GM23338 (cell line): ENCODE results near the gene ZNF429. TPM values are rescaled to one million over a fixed set of nuclear protein-coding genes. Genes with fewer than 3 reads are reported as not detected.

ENCODE experiments used
- ATAC-seq: fragments of 200-7000 bp; cut with Tn5 transposase; 3 replicates; pipeline ENCODE4 v1.9.1; 2020
- DNase-seq: peaks from one replicate; pipeline ENCODE4 v3.0.0-alpha.2; 2015; ENCODE audit warnings: low spot score
- H2AFZ ChIP-seq: fragments of 200-600 bp; sonication (generic); 2 replicates; pipeline ENCODE4 v1.8.0; 2016; ENCODE audit warnings: antibody characterized with exemption, mild to moderate bottlenecking, moderate library complexity
- H3F3A ChIP-seq: fragments of 200-600 bp; sonication (generic); replicated peaks from 2 replicates; pipeline ENCODE4 v1.8.0; 2017; ENCODE audit warnings: antibody characterized with exemption, mixed run types, low read depth
- H3K27ac ChIP-seq: fragments of 200-600 bp; sonication (generic); 2 replicates; pipeline ENCODE4 v1.6.1; 2016; ENCODE audit warnings: low read depth
- H3K27me3 ChIP-seq: fragments of 200-600 bp; sonication (generic); 2 replicates; pipeline ENCODE4 v1.8.0; 2016; ENCODE audit warnings: mild to moderate bottlenecking, mixed run types, moderate library complexity; ENCODE audit not compliant: insufficient read depth
- H3K36me3 ChIP-seq: fragments of 200-600 bp; sonication (generic); 2 replicates; pipeline ENCODE4 v1.8.0; 2016; ENCODE audit warnings: mild to moderate bottlenecking; ENCODE audit not compliant: insufficient read depth
- H3K4me1 ChIP-seq: fragments of 200-600 bp; sonication (generic); 2 replicates; pipeline ENCODE4 v1.8.0; 2016; ENCODE audit warnings: mild to moderate bottlenecking, moderate library complexity; ENCODE audit not compliant: insufficient read depth
- H3K4me2 ChIP-seq: fragments of 200-600 bp; sonication (generic); 2 replicates; pipeline ENCODE4 v1.7.1; 2017; ENCODE audit warnings: mixed run types
- H3K4me3 ChIP-seq: fragments of 200-600 bp; sonication (generic); 2 replicates; pipeline ENCODE4 v1.6.1; 2016; ENCODE audit warnings: mixed run types
- H3K79me2 ChIP-seq: fragments of 200-600 bp; sonication (generic); replicated peaks from 2 replicates; pipeline ENCODE4 v1.8.0; 2017; ENCODE audit warnings: mild to moderate bottlenecking; ENCODE audit not compliant: insufficient read depth
- H3K9me2 ChIP-seq: fragments of 200-600 bp; sonication (generic); 2 replicates; pipeline ENCODE4 v1.8.0; 2017; ENCODE audit not compliant: insufficient read depth
- H4K20me1 ChIP-seq: fragments of 200-600 bp; sonication (generic); replicated peaks from 2 replicates; pipeline ENCODE4 v1.8.0; 2017; ENCODE audit warnings: mild to moderate bottlenecking; ENCODE audit not compliant: insufficient read depth
- H3K27ac Mint-ChIP-seq: 2 replicates; pipeline ENCODE4 v1.8.0; 2020; ENCODE audit warnings: inconsistent platforms, mild to moderate bottlenecking, moderate library complexity, mixed read lengths
- H3K27me3 Mint-ChIP-seq: 3 replicates; pipeline ENCODE4 v1.8.0; 2022; ENCODE audit warnings: low read depth, mild to moderate bottlenecking, moderate library complexity, mixed read lengths, inconsistent platforms; ENCODE audit not compliant: insufficient read depth, poor library complexity
- H3K36me3 Mint-ChIP-seq: 3 replicates; pipeline ENCODE4 v1.8.0; 2021; ENCODE audit warnings: low read depth, mild to moderate bottlenecking, inconsistent platforms, moderate library complexity, mixed read lengths
- H3K4me1 Mint-ChIP-seq: 3 replicates; pipeline ENCODE4 v1.8.0; 2020; ENCODE audit warnings: mild to moderate bottlenecking, inconsistent platforms, mixed read lengths
- H3K4me3 Mint-ChIP-seq: 3 replicates; pipeline ENCODE4 v1.8.0; 2021; ENCODE audit warnings: moderate library complexity, mild to moderate bottlenecking, inconsistent platforms, mixed read lengths
- H3K9me3 Mint-ChIP-seq: 3 replicates; pipeline ENCODE4 v1.8.0; 2020; ENCODE audit warnings: moderate library complexity, mild to moderate bottlenecking, inconsistent platforms, mixed read lengths
- CREB1 ChIP-seq: fragments of 250-450 bp; sonication (Bioruptor Pico); IDR thresholded peaks from 2 replicates; pipeline ENCODE4 v1.5.0; 2020; ENCODE audit warnings: low read depth, mild to moderate bottlenecking, moderate library complexity
- EZH2 ChIP-seq: fragments of 200-600 bp; sonication (generic); IDR thresholded peaks from one replicate; pipeline ENCODE4 v1.8.0; 2017; ENCODE audit warnings: antibody characterized with exemption, mild to moderate bottlenecking, low read depth; ENCODE audit not compliant: unreplicated experiment
- JUNB ChIP-seq: IDR thresholded peaks from one replicate; pipeline ENCODE4 v1.6.1; 2016; ENCODE audit warnings: antibody characterized with exemption; ENCODE audit not compliant: unreplicated experiment
- NANOG ChIP-seq: IDR thresholded peaks from 2 replicates; pipeline ENCODE4 v1.6.1; 2016; ENCODE audit warnings: antibody characterized with exemption, borderline replicate concordance
- POLR2AphosphoS5 ChIP-seq: IDR thresholded peaks from 2 replicates; pipeline ENCODE4 v1.6.1; 2016; ENCODE audit warnings: antibody characterized with exemption, low read depth
- STAT1 ChIP-seq: IDR thresholded peaks from one replicate; pipeline ENCODE4 v1.6.1; 2016; ENCODE audit warnings: antibody characterized with exemption; ENCODE audit not compliant: unreplicated experiment
- polyA plus RNA-seq: library from polyadenylated mRNA; unstranded; fragments of >200 nt; fragmentation: Nextera tagmentation; extraction: Ambion mirVana; gene quantifications from 2 replicates; pipeline ENCODE4 v1.2.1, GENCODE V29; 2016
- total RNA-seq: library from RNA; depleted of rRNA; stranded (reverse); fragments of >200 nt; shearing (Covaris generic); gene quantifications from 2 replicates; pipeline ENCODE4 v1.2.3, GENCODE V29; 2014
- TF ChIP-seq, protein P1 (sequence below): IDR thresholded peaks from one replicate; pipeline ENCODE4 v1.6.1; 2018; ENCODE audit warnings: antibody characterized with exemption; ENCODE audit not compliant: unreplicated experiment
- TF ChIP-seq, protein P2 (sequence below), 2 experiments: fragments of 200-600 bp in 1 of 2; sonication (generic) in 1 of 2; conservative IDR thresholded peaks; 2 replicates each; pipeline versions ENCODE4 v1.5.1 to v1.6.1; 2016 to 2017; ENCODE audit warnings: antibody characterized with exemption in 2 of 2, low read depth in 2 of 2, mild to moderate bottlenecking in 2 of 2, moderate library complexity in 1 of 2

Gene ZNF429
- total and polyA plus RNA-seq, 2 experiments from 2014 or later, result 13.4 to 18.9 TPM

DNA sequence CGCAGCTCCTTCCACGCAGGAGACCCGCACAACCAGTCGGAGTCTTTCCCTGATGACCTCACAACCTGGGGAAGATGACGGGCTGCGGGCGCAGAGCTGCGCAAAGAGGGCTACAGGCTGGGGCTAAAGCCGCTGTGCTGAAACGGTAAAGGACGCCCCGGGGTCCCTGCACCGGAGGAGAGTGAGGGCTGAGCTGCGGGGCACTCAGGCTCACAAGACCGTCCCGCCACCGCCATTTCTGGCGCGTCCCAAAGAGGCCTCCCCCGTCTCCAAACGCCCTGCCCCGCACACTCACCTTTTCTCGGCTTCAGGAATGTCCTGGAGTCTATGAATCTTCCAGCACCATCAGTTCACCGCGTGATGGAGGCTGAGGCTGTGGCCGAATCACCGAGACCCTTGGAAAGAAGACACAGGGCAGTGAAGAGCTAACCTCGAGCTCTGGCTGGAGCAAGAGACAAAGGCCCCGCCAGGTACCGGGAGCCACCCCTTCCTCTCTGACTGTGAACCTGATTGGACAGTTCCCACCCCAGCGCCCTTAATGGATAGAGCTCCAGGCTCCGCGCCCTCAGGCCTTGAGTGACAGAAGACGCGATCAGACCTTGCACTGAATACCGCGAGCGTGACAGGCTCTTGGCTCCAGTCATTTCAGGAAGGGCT, 41.8 kb upstream of the ZNF429 start:
- peaks cover 8% of the 10 kb centered on the region for H3K27me3 Mint-ChIP-seq
- no peaks in the 10 kb centered on the region for H3K4me1 Mint-ChIP-seq
- no peaks in the 10 kb centered on the region for H3K27me3 ChIP-seq
- peak overlapping the region; percentile 89 for H3K4me3 ChIP-seq
- H4K20me1 ChIP-seq, result 0 out of 2 replicates have a peak, but pooled peaks cover 9% of the 10 kb centered on the region
- H3K27ac Mint-ChIP-seq, result peak overlapping the region; percentile 99
- H3K4me3 Mint-ChIP-seq, result peak overlapping the region; percentile 99
- no peaks in the 10 kb centered on the region for H3K9me2 ChIP-seq
- DNase-seq, result peak; percentile 98
- no peaks in the 10 kb centered on the region; the same call in 1 of the 2 replicates for H3K4me1 ChIP-seq
- peaks cover 43% of the 10 kb centered on the region for H3K9me3 Mint-ChIP-seq
- H3K4me2 ChIP-seq, result peak overlapping the region; percentile 83
- H3K36me3 Mint-ChIP-seq, result peaks cover 44% of the 10 kb centered on the region
- peaks cover 51% of the 10 kb centered on the region for H3K79me2 ChIP-seq
- 0 out of 2 replicates have a peak, but pooled peaks cover under 1% of the 10 kb centered on the region for H3K36me3 ChIP-seq
- ATAC-seq, result peak; percentile 98
- peak overlapping the region; percentile 82 for H3K27ac ChIP-seq
- TF ChIP-seq, protein P1, sequence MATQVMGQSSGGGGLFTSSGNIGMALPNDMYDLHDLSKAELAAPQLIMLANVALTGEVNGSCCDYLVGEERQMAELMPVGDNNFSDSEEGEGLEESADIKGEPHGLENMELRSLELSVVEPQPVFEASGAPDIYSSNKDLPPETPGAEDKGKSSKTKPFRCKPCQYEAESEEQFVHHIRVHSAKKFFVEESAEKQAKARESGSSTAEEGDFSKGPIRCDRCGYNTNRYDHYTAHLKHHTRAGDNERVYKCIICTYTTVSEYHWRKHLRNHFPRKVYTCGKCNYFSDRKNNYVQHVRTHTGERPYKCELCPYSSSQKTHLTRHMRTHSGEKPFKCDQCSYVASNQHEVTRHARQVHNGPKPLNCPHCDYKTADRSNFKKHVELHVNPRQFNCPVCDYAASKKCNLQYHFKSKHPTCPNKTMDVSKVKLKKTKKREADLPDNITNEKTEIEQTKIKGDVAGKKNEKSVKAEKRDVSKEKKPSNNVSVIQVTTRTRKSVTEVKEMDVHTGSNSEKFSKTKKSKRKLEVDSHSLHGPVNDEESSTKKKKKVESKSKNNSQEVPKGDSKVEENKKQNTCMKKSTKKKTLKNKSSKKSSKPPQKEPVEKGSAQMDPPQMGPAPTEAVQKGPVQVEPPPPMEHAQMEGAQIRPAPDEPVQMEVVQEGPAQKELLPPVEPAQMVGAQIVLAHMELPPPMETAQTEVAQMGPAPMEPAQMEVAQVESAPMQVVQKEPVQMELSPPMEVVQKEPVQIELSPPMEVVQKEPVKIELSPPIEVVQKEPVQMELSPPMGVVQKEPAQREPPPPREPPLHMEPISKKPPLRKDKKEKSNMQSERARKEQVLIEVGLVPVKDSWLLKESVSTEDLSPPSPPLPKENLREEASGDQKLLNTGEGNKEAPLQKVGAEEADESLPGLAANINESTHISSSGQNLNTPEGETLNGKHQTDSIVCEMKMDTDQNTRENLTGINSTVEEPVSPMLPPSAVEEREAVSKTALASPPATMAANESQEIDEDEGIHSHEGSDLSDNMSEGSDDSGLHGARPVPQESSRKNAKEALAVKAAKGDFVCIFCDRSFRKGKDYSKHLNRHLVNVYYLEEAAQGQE, result no peak
- TF ChIP-seq EZH2, result no peak
- TF ChIP-seq NANOG, result no peak
- TF ChIP-seq JUNB, result no peak
- TF ChIP-seq POLR2AphosphoS5, result peak; percentile 96
- TF ChIP-seq CREB1 (CRISPR knock-in tag), result 0 out of 2 replicates have a peak, but pooled peaks have one; percentile 21
- TF ChIP-seq, protein P2, sequence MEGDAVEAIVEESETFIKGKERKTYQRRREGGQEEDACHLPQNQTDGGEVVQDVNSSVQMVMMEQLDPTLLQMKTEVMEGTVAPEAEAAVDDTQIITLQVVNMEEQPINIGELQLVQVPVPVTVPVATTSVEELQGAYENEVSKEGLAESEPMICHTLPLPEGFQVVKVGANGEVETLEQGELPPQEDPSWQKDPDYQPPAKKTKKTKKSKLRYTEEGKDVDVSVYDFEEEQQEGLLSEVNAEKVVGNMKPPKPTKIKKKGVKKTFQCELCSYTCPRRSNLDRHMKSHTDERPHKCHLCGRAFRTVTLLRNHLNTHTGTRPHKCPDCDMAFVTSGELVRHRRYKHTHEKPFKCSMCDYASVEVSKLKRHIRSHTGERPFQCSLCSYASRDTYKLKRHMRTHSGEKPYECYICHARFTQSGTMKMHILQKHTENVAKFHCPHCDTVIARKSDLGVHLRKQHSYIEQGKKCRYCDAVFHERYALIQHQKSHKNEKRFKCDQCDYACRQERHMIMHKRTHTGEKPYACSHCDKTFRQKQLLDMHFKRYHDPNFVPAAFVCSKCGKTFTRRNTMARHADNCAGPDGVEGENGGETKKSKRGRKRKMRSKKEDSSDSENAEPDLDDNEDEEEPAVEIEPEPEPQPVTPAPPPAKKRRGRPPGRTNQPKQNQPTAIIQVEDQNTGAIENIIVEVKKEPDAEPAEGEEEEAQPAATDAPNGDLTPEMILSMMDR (conservative IDR thresholded peaks at IDR 0.05; ENCODE audit: low read depth in 2 of 2), result no peak
- peak overlapping the region; percentile 88 for H2AFZ ChIP-seq
- H3F3A ChIP-seq, result no peaks in the 10 kb centered on the region

DNA sequence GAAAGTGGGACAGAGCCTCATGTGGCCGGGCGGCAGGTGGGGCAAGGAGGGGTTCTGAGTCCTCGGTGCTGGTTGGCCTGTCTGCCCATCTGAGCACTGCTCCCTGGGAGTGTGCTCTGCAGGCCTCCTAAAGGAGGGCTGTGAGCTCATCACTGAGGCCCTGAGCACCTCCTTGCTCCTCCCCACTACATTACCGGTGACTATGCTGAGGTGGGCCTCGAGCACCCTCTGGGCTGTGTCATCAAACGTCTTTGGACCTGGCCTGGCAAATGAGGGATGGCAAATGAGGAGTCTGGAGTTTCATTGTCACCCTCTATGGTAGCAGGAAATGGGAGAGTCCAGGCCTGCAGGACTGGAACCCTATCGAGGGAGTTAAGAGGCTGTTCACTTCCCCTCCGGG, 38.8 kb upstream of the ZNF429 start:
- Mint-ChIP-seq H3K4me3 (no peak overlapping the region), H3K4me1 (no peaks in the 10 kb centered on the region), H3K27me3 (peaks cover 8% of the 10 kb centered on the region), H3K36me3 (peaks cover 22% of the 10 kb centered on the region), H3K9me3 (peaks cover 32% of the 10 kb centered on the region), H3K27ac (no peak overlapping the region)
- no peaks in the 10 kb centered on the region; the same call in 1 of the 2 replicates for H3K4me1 ChIP-seq
- no peaks in the 10 kb centered on the region for H3K36me3 ChIP-seq
- H3K4me3 ChIP-seq, result no peak overlapping the region
- H2AFZ ChIP-seq, result no peak overlapping the region
- H3K79me2 ChIP-seq, result peaks cover 20% of the 10 kb centered on the region
- H3K27me3 ChIP-seq, result no peaks in the 10 kb centered on the region
- no peaks in the 10 kb centered on the region for H4K20me1 ChIP-seq
- no peak overlapping the region for H3K27ac ChIP-seq
- H3K4me2 ChIP-seq, result no peak overlapping the region
- H3F3A ChIP-seq, result no peaks in the 10 kb centered on the region
- H3K9me2 ChIP-seq, result no peaks in the 10 kb centered on the region
- ATAC-seq (no peak), DNase-seq (no peak)
- TF ChIP-seq STAT1 (no peak), CREB1 (CRISPR knock-in tag) (no peak), JUNB (no peak)
- TF ChIP-seq, protein P2 (conservative IDR thresholded peaks at IDR 0.05; ENCODE audit: low read depth in 2 of 2), result no peak
